Natural killer cell (primary cell): Measurements from ENCODE around the gene CACNA1C. TPM values are rescaled to one million over a fixed set of nuclear protein-coding genes. Genes with fewer than 3 reads are reported as not detected.

Experiments
- ATAC-seq, 3 donors: fragments of 150-1000 bp in 2 of 3; fragments of 200-7000 bp in 1 of 3; cut with Tn5 transposase; 1 replicate in 1 of 3; 2 replicates in 2 of 3; pipeline ENCODE4 v1.10.0; 2021; ENCODE audit warnings: mild to moderate bottlenecking in 2 of 3, moderate library complexity in 2 of 3
- DNase-seq, 2 donors: peaks; one replicate each; pipeline versions ENCODE4 v3.0.0 to v3.0.0-alpha.2; 2013 to 2021; ENCODE audit warnings: mixed read lengths in 1 of 2
- H3K27ac ChIP-seq: one replicate; pipeline ENCODE4 v1.5.1; 2013; ENCODE audit warnings: mild to moderate bottlenecking, low read length
- H3K27me3 ChIP-seq: one replicate; pipeline ENCODE4 v1.6.1; 2013; ENCODE audit warnings: low read length; ENCODE audit not compliant: control insufficient read depth, insufficient read depth
- H3K36me3 ChIP-seq: one replicate; pipeline ENCODE4 v1.6.1; 2013; ENCODE audit warnings: low read length; ENCODE audit not compliant: control insufficient read depth, insufficient read depth
- H3K4me1 ChIP-seq: one replicate; pipeline ENCODE4 v1.6.1; 2013; ENCODE audit warnings: low read length; ENCODE audit not compliant: control insufficient read depth, insufficient read depth
- H3K4me3 ChIP-seq: one replicate; pipeline ENCODE4 v1.5.1; 2013; ENCODE audit warnings: low read length
- H3K9me3 ChIP-seq: one replicate; pipeline ENCODE4 v1.6.1; 2013; ENCODE audit warnings: low read length; ENCODE audit not compliant: control insufficient read depth, insufficient read depth
- H3K27ac Mint-ChIP-seq, 2 donors: one replicate each; pipeline ENCODE4 v1.8.0; 2022; ENCODE audit warnings: mild to moderate bottlenecking in 2 of 2, mixed read lengths in 2 of 2, moderate library complexity in 1 of 2
- H3K27me3 Mint-ChIP-seq, 2 donors: one replicate each; pipeline ENCODE4 v1.8.0; 2022; ENCODE audit warnings: low read depth in 2 of 2, mixed read lengths in 2 of 2
- H3K36me3 Mint-ChIP-seq: one replicate; pipeline ENCODE4 v1.8.0; 2022; ENCODE audit warnings: mixed read lengths
- H3K4me1 Mint-ChIP-seq, 2 donors: one replicate each; pipeline ENCODE4 v1.8.0; 2022; ENCODE audit warnings: mixed read lengths in 2 of 2
- H3K4me3 Mint-ChIP-seq: one replicate; pipeline ENCODE4 v1.8.0; 2022; ENCODE audit warnings: mild to moderate bottlenecking, moderate library complexity, mixed read lengths
- H3K9me3 Mint-ChIP-seq, 2 donors: one replicate each; pipeline ENCODE4 v1.8.0; 2022; ENCODE audit warnings: mixed read lengths in 2 of 2
- CTCF ChIP-seq: fragments of 200-600 bp; IDR thresholded peaks from one replicate; pipeline ENCODE4 v1.8.0; 2022; ENCODE audit warnings: antibody characterized with exemption
- WGBS: methylation state at CpG from one replicate; pipeline ENCODE4 v1.1.7; 2013; ENCODE audit warnings: missing lambda C conversion rate; ENCODE audit not compliant: insufficient coverage; 5-methylcytosine and 5-hydroxymethylcytosine counted together
- intact Hi-C: fragments of 100-400 bp; cut with micrococcal nuclease; formaldehyde crosslinking; loops from one replicate; pipeline ENCODE4 v1.14.2; 2022
- total RNA-seq, 4 donors: library from RNA; stranded (reverse); fragments of 120-200 nt in 1 of 4; gene quantifications; one replicate each; pipeline versions ENCODE4 v1.2.3 to v1.2.4, GENCODE V29; 2013 to 2022

Gene CACNA1C
- total RNA-seq, 3 donors from 2014 or later (not counting 1 experiment from before 2014, with no cell fraction given): 0.07 to 0.35 (median 0.08) TPM

DNA sequence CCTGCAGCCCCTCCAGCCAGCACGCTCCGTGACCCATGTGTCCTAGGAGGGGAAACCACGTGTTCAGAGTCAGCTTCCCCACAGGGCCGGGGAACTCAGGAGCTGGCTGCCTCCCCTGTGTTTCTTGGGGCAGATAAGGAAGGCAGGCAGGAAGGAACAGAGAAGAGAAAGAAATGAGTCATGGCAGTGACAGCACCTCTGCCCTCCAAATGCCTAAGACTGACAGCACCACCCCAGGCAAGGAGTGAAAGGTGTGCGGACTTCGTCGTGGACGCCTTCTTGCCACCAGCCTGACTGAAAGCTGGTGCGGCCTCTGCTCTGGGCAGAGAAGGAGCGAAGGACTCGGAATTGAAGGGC is 575.0 kb downstream of the CACNA1C start:
- Histone ChIP-seq H3K27me3 (no peaks in the 10 kb centered on the region), H3K9me3 (no peaks in the 10 kb centered on the region), H3K4me1 (no peaks in the 10 kb centered on the region), H3K27ac (no peak overlapping the region), H3K36me3 (no peaks in the 10 kb centered on the region), H3K4me3 (no peak overlapping the region)
- ATAC-seq: no peak
- WGBS: 42% methylated on average over 10 of the region's 11 CpGs
- Mint-ChIP-seq H3K36me3 (no peaks in the 10 kb centered on the region), H3K4me1 (no peaks in the 10 kb centered on the region), H3K4me3 (no peak overlapping the region), H3K27ac (no peak overlapping the region), H3K9me3 (no peaks in the 10 kb centered on the region), H3K27me3 (peaks cover 16 to 26% of the 10 kb centered on the region in 2 donors)
- DNase-seq: no peak
- intact Hi-C loops: no loop called here
- no peak for TF ChIP-seq CTCF

- no peak for TF ChIP-seq CTCF
- DNase-seq (no peak), ATAC-seq (no peak)
- Histone ChIP-seq H3K36me3 (no peaks in the 10 kb centered on the region), H3K27ac (no peak overlapping the region), H3K4me1 (no peaks in the 10 kb centered on the region), H3K9me3 (no peaks in the 10 kb centered on the region), H3K4me3 (no peak overlapping the region), H3K27me3 (no peaks in the 10 kb centered on the region)
- Mint-ChIP-seq H3K27me3 (peaks cover 16 to 25% of the 10 kb centered on the region in 2 donors), H3K4me3 (no peak overlapping the region), H3K9me3 (no peaks in the 10 kb centered on the region), H3K36me3 (no peaks in the 10 kb centered on the region), H3K27ac (no peak overlapping the region), H3K4me1 (no peaks in the 10 kb centered on the region)
- intact Hi-C loops: no loop called here
- WGBS: 86% methylated on average over 6 of the region's 6 CpGs
These were observed 575.6 kb downstream of the CACNA1C start for GRCh38 chr12:2628401-2628800.

DNA sequence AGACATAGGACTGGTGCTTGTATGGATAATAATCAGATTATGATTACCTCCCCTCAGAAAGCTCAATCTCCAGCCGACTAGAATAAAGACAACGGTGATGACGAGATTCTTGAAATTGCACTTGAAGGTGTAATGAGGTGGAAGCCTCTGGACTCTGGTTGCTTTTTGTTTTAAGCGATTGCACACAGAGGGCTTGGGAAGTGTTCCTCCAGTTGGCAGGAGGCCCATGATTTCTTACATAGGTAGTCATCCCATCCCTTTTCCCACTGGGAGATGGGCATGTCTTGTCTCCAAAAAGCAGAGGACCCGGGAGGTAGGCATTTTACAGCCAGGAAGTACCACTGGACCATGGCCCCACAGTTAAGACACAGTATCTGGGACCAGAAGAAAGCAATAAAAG is 576.3 kb downstream of the CACNA1C start:
- intact Hi-C loops: no loop called here
- H3K36me3 Mint-ChIP-seq: no peaks in the 10 kb centered on the region
- 83% methylated on average over 5 of the region's 5 CpGs for WGBS

More for the DNA sequence above, 576.3 kb downstream of the CACNA1C start:
- Mint-ChIP-seq H3K9me3 (no peaks in the 10 kb centered on the region), H3K27ac (no peak overlapping the region), H3K27me3 (peaks cover 16 to 20% of the 10 kb centered on the region in 2 donors), H3K4me3 (no peak overlapping the region), H3K4me1 (no peaks in the 10 kb centered on the region)
- Histone ChIP-seq H3K36me3 (no peaks in the 10 kb centered on the region), H3K4me1 (no peaks in the 10 kb centered on the region), H3K4me3 (no peak overlapping the region), H3K27ac (no peak overlapping the region), H3K9me3 (no peaks in the 10 kb centered on the region), H3K27me3 (no peaks in the 10 kb centered on the region)
- no peak for TF ChIP-seq CTCF
- ATAC-seq (no peak), DNase-seq (no peak)
